Activated CD8-positive, alpha-beta T cell treated with anti-CD3 and anti-CD28 coated beads for 36 hours (primary cell): ENCODE measurements around the gene LPAR1. TPM values are rescaled to one million over a fixed set of nuclear protein-coding genes. Genes with fewer than 3 reads are reported as not detected.

Experiments
- ATAC-seq: fragments of 200-7000 bp; cut with Tn5 transposase; one replicate; pipeline ENCODE4 v1.10.0; 2021; ENCODE audit warnings: mild to moderate bottlenecking, moderate library complexity
- CTCF ChIA-PET: fragments of 350-600 bp; sonication (Branson Sonifier 250); formaldehyde crosslinking; loops from one replicate; lab custom pipeline; 2021; ENCODE audit warnings: antibody characterized with exemption; lab: Charles Lee
- POLR2A ChIA-PET: fragments of 350-600 bp; sonication (Branson Sonifier 250); formaldehyde crosslinking; loops from one replicate; lab custom pipeline; 2021; ENCODE audit warnings: antibody characterized with exemption; lab: Charles Lee
- DNase-seq: peaks from one replicate; pipeline ENCODE4 v3.0.0-alpha.2; 2020
- H3K27ac Mint-ChIP-seq: one replicate; pipeline ENCODE4 v1.8.0; 2021; ENCODE audit warnings: mild to moderate bottlenecking, mixed read lengths
- H3K27me3 Mint-ChIP-seq: one replicate; pipeline ENCODE4 v1.8.0; 2021; ENCODE audit warnings: mixed read lengths
- H3K36me3 Mint-ChIP-seq: one replicate; pipeline ENCODE4 v1.8.0; 2021; ENCODE audit warnings: low read depth, mixed read lengths
- H3K4me1 Mint-ChIP-seq: one replicate; pipeline ENCODE4 v1.8.0; 2021; ENCODE audit warnings: low read depth, mixed read lengths
- H3K4me3 Mint-ChIP-seq: one replicate; pipeline ENCODE4 v1.8.0; 2021; ENCODE audit warnings: mild to moderate bottlenecking, moderate library complexity, mixed read lengths
- H3K9me3 Mint-ChIP-seq: one replicate; pipeline ENCODE4 v1.8.0; 2021; ENCODE audit warnings: mixed read lengths
- CTCF ChIP-seq: fragments of 200-600 bp; IDR thresholded peaks from one replicate; pipeline ENCODE4 v1.8.0; 2022; ENCODE audit warnings: antibody characterized with exemption, mild to moderate bottlenecking
- intact Hi-C: fragments of 100-400 bp; cut with micrococcal nuclease; formaldehyde crosslinking; loops from one replicate; pipeline ENCODE4 v1.10.0; 2022
- total RNA-seq, 2 experiments: library from RNA; stranded (reverse); gene quantifications; one replicate each; pipeline ENCODE4 v1.2.3, GENCODE V29; 2021

Gene LPAR1
- total RNA-seq, 2 experiments from 2014 or later, result not detected

DNA sequence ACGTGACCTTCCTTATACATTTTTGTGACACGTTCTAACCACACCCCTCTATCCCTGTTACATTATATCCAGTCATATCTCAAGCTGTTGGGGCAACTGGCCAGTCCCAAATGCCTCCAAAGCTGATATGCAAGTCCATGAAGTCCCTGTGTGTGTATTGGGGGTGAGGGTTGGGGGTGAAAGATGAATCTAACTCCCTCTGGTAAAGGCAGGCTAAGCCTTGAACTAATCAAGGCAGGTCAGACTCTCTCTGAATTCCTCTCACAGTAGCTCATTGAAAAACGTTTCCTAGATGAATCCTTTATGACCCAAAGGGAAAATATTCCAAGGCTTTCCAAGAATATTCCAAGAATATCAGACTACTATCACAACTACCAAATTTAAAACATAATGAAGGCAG, 195.3 kb downstream of the LPAR1 start:
- Mint-ChIP-seq H3K4me3 (no peak overlapping the region), H3K36me3 (no peaks in the 10 kb centered on the region), H3K27me3 (no peaks in the 10 kb centered on the region), H3K27ac (no peak overlapping the region), H3K4me1 (no peaks in the 10 kb centered on the region), H3K9me3 (no peaks in the 10 kb centered on the region)
- CTCF ChIA-PET, result no interaction called here
- DNase-seq (no peak), ATAC-seq (no peak)
- POLR2A ChIA-PET, result no interaction called here
- intact Hi-C loops, result no loop called here
- TF ChIP-seq CTCF, result no peak

DNA sequence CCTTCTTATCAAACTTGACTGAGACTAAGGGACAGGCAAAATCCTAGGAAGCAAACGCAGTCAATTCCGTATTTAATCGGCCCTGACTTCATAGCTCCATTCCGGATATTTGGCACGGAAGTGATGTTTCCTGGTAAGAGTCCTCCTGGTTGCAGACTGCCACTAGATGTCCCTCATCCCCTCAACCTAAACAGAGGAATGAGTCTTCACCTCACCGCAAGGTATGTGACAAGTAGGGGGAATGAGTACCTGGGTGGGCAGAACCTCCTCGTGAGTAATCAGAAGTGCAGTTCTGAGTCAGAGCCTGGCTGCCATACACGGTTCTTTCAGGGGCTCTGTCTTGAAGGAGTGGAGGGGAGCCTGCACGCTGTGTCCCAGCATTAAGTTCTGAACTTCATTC, 196.1 kb downstream of the LPAR1 start:
- no peaks in the 10 kb centered on the region for H3K9me3 Mint-ChIP-seq
- no peaks in the 10 kb centered on the region for H3K4me1 Mint-ChIP-seq
- no peaks in the 10 kb centered on the region for H3K36me3 Mint-ChIP-seq
- H3K27ac Mint-ChIP-seq, result no peak overlapping the region
- intact Hi-C loops, result no loop called here
- ATAC-seq, result no peak
- H3K4me3 Mint-ChIP-seq, result no peak overlapping the region
- H3K27me3 Mint-ChIP-seq, result no peaks in the 10 kb centered on the region
- CTCF ChIA-PET, result no interaction called here
- DNase-seq, result no peak
- TF ChIP-seq CTCF, result no peak
- POLR2A ChIA-PET, result no interaction called here

- Mint-ChIP-seq H3K36me3 (no peaks in the 10 kb centered on the region), H3K4me3 (no peak overlapping the region), H3K9me3 (no peaks in the 10 kb centered on the region), H3K27me3 (no peaks in the 10 kb centered on the region), H3K27ac (no peak overlapping the region), H3K4me1 (no peaks in the 10 kb centered on the region)
- intact Hi-C loops, result no loop called here
- ATAC-seq (no peak), DNase-seq (no peak)
- TF ChIP-seq CTCF, result no peak
- ChIA-PET CTCF (no interaction called here), POLR2A (no interaction called here)
These were observed 200.8 kb downstream of the LPAR1 start for GRCh38 chr9:110837401-110838005.

GRCh38 chr9:110835859-110836271, 202.4 kb downstream of the LPAR1 start:
- no peaks in the 10 kb centered on the region for H3K27me3 Mint-ChIP-seq
- no peak for ATAC-seq
- H3K36me3 Mint-ChIP-seq, result no peaks in the 10 kb centered on the region
- POLR2A ChIA-PET, result interaction anchor here (0.6 kb wide), 1 partner anchor 842 kb away, joined by 3 read pairs; no protein-coding TSS in a partner anchor
- no peaks in the 10 kb centered on the region for H3K9me3 Mint-ChIP-seq
- no peak overlapping the region for H3K4me3 Mint-ChIP-seq
- H3K4me1 Mint-ChIP-seq, result no peaks in the 10 kb centered on the region
- DNase-seq, result no peak
- CTCF ChIA-PET, result no interaction called here
- intact Hi-C loops, result no loop called here
- no peak for TF ChIP-seq CTCF
- no peak overlapping the region for H3K27ac Mint-ChIP-seq

- TF ChIP-seq CTCF, result no peak
- Mint-ChIP-seq H3K9me3 (no peaks in the 10 kb centered on the region), H3K27ac (no peak overlapping the region), H3K4me3 (no peak overlapping the region), H3K27me3 (no peaks in the 10 kb centered on the region), H3K4me1 (no peaks in the 10 kb centered on the region), H3K36me3 (no peaks in the 10 kb centered on the region)
- ATAC-seq (no peak), DNase-seq (no peak)
- ChIA-PET CTCF (no interaction called here), POLR2A (interaction anchor here (0.6 kb wide), 1 partner anchor 841 kb away, joined by 3 read pairs; no protein-coding TSS in a partner anchor)
- intact Hi-C loops, result no loop called here
These were observed 202.9 kb downstream of the LPAR1 start for GRCh38 chr9:110835404-110835803.
